GM12864 (cell line): ENCODE results near the gene TAGLN.

Experiments
- DNase-seq: peaks from one replicate; pipeline ENCODE4 v3.0.0-alpha.2; 2011; ENCODE audit warnings: low read depth
- H3K4me3 ChIP-seq: 2 replicates; pipeline ENCODE4 v1.5.1; 2011; ENCODE audit warnings: mild to moderate bottlenecking, low read depth, low read length, control low read depth
- CTCF ChIP-seq: IDR thresholded peaks from 2 replicates; pipeline ENCODE4 v1.5.1; 2011; ENCODE audit warnings: low read depth, mild to moderate bottlenecking, moderate library complexity, low read length, control low read depth, inconsistent platforms; ENCODE audit errors: missing control alignments

The TAGLN gene

DNA sequence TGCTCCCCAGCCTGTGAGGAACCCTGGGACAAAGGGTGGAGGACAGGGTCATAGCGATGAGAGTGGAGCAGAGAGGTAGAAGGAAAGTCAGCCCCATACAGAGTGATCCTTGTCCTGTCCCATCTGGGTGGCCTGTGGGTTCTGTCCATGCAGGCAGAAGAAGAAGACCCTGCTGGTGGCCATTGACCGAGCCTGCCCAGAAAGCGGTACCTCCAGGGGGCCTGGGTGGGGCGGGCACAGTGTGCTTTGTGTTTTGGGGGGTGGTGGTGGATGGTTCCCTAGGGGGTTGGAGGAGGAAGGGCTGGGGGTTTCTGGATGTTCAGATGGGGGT is 12.8 kb upstream of the TAGLN start:
- no peak overlapping the region for H3K4me3 ChIP-seq
- no peak for TF ChIP-seq CTCF
- no peak for DNase-seq

- no peak for TF ChIP-seq CTCF
- no peak for DNase-seq
- H3K4me3 ChIP-seq, result no peak overlapping the region
Measured at GRCh38 chr11:117187007-117187406, 12.2 kb upstream of the TAGLN start.

DNA sequence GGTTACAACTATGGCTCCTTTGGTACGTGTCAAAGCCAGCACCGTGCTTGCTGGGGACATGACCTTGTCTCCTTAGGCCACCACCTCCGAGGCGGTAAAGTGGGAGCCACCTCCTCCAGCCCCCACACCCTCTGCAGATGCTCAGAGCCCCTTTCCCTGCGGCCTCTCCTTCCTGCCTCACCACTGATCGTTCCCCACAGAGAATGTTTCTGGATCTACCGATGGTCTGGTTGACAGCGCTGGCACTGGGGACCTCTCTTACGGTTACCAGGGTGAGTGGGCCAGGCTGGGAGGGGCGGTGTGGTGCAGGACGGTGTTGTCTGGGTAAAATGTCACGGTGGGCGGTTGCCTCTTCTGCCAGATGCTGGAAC is 11.8 kb upstream of the TAGLN start:
- no peak for TF ChIP-seq CTCF
- no peak overlapping the region for H3K4me3 ChIP-seq
- DNase-seq, result no peak

- no peak overlapping the region for H3K4me3 ChIP-seq
- TF ChIP-seq CTCF, result no peak
- DNase-seq, result no peak
Measured at GRCh38 chr11:117187799-117188481, 11.2 kb upstream of the TAGLN start.

GRCh38 chr11:117188620-117189081 is 10.5 kb upstream of the TAGLN start:
- no peak overlapping the region for H3K4me3 ChIP-seq
- DNase-seq, result no peak
- TF ChIP-seq CTCF, result no peak

- no peak for TF ChIP-seq CTCF
- peak; percentile 60 for DNase-seq
- H3K4me3 ChIP-seq, result no peak overlapping the region
Measured at GRCh38 chr11:117189191-117189940, 9.8 kb upstream of the TAGLN start.

DNA sequence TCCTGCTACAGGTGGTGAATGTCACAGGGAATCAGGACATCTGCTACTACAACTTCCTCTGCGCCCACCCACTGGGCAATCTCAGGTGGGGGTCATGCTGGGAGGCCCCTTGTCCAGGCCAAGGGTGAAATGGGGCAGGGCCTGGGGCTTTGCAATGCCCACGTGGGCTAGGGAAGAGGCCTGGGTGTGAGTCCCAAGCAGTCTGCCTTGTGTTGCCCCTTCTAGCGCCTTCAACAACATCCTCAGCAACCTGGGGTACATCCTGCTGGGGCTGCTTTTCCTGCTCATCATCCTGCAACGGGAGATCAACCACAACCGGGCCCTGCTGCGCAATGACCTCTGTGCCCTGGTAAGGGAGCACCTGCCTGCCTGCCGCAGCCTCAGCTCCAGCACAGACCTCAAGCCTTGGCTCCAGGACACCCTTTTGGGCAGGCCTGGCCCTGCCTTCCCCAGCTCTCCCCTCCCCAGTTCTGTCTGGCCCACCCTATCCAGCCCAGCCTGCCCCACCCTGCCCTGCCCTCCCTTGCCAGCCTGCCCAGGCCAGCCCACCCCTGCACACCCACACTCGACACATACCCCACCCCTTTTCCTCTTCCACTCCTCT is 9.1 kb upstream of the TAGLN start:
- no peak overlapping the region for H3K4me3 ChIP-seq
- DNase-seq, result no peak
- TF ChIP-seq CTCF, result no peak
